ENCODE measurements around the gene STAB1.
A peak's percentile ranks its signal among the peaks of the same experiment; 100 is the strongest.

STAB1 gene

DNA sequence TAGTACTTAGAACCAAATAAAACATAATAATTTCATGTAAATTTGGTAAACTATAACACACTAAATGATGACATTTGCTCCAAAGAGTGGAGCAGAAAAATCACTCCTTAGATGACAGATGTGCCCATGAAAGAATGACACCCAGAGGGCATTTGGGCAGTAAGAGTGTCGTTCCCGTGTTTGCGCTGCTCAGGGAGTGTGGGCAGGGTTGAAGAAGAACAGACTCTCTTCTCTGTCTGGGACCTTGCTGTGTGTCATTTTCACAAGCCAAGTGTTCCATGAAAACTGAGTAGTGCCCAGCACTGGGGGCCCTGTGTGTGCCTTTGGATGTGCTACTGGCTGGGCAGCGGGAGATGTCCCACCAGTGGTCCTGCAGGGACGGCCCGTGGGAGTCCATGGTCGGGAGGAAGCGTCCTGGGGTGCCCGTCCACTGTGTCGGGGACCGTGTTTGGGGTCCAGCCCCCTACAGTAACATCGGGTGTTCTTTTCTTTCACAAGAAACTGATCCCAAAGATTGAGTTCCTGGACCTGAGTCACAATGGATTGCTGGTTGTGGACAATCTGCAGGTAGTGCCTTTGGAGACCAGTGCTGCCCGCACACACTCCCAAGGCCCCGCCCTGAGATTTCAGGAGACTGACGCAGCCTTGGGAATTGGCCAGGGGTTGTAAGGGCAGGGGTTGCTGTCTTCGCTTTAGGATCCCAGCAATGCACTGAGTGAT lies 17.9 kb upstream of the STAB1 start:
- H3K4me3 ChIP-seq: no peak overlapping the region
- DNase-seq (ENCODE audit: low spot score): no peak
- TF ChIP-seq, protein P1, sequence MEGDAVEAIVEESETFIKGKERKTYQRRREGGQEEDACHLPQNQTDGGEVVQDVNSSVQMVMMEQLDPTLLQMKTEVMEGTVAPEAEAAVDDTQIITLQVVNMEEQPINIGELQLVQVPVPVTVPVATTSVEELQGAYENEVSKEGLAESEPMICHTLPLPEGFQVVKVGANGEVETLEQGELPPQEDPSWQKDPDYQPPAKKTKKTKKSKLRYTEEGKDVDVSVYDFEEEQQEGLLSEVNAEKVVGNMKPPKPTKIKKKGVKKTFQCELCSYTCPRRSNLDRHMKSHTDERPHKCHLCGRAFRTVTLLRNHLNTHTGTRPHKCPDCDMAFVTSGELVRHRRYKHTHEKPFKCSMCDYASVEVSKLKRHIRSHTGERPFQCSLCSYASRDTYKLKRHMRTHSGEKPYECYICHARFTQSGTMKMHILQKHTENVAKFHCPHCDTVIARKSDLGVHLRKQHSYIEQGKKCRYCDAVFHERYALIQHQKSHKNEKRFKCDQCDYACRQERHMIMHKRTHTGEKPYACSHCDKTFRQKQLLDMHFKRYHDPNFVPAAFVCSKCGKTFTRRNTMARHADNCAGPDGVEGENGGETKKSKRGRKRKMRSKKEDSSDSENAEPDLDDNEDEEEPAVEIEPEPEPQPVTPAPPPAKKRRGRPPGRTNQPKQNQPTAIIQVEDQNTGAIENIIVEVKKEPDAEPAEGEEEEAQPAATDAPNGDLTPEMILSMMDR (IDR thresholded peaks at IDR 0.05): no peak
- no peak overlapping the region for H3K27ac ChIP-seq

GRCh38 chr3:52477796-52478095 lies 17.4 kb upstream of the STAB1 start:
- DNase-seq (ENCODE audit: low spot score): no peak
- Histone ChIP-seq H3K4me3 (no peak overlapping the region), H3K27ac (no peak overlapping the region)
- TF ChIP-seq, protein P1 (IDR thresholded peaks at IDR 0.05): no peak

- no peak overlapping the region for H3K4me3 ChIP-seq
- DNase-seq (ENCODE audit: low spot score): no peak
- TF ChIP-seq, protein P1 (IDR thresholded peaks at IDR 0.05): no peak
- peak overlapping the region in 1 of 2 donors; percentile 25 for H3K27ac ChIP-seq
These were observed 15.9 kb upstream of the STAB1 start for GRCh38 chr3:52479037-52479876.

- Histone ChIP-seq H3K27ac (peak overlapping the region in 1 of 2 donors; percentile 42), H3K4me3 (peak overlapping the region; percentile 39)
- TF ChIP-seq, protein P1 (IDR thresholded peaks at IDR 0.05): no peak
- DNase-seq (ENCODE audit: low spot score): no peak
These were observed 15.1 kb upstream of the STAB1 start for GRCh38 chr3:52479877-52480575.

GRCh38 chr3:52480768-52481715 lies 14.1 kb upstream of the STAB1 start:
- H3K27ac ChIP-seq: peak overlapping the region in 1 of 2 donors; percentile 42
- TF ChIP-seq, protein P1 (IDR thresholded peaks at IDR 0.05): no peak
- H3K4me3 ChIP-seq: no peak overlapping the region
- DNase-seq (ENCODE audit: low spot score): no peak

GRCh38 chr3:52481819-52482521 lies 13.2 kb upstream of the STAB1 start:
- peak overlapping the region in 1 of 2 donors; percentile 81 for H3K27ac ChIP-seq
- TF ChIP-seq, protein P1 (IDR thresholded peaks at IDR 0.05): no peak
- no peak for DNase-seq (ENCODE audit: low spot score)
- H3K4me3 ChIP-seq: no peak overlapping the region

All from coronary artery (tissue), 2 donors.